ENCODE results near the gene LRRC3C.

LRRC3C gene

DNA sequence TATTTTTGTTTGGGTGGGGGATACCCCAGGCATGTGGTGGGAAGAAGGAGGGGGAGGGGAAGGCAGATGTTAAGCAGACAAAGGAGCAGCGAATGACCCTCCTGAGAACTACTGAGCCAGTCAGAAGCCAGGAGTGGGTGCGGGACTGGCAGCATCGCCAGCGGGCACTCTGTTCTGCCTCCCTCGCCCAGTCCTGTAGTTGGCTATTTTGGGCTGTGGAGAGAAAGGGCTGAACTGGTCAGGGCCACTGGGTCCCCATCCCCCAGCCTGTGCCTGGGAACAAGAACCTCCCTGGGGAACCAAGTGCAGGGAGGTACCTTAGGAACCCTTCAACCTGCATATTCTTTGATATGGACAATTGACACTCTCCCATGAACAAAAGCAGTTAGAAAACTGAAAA lies 6.4 kb downstream of the LRRC3C start:
- Histone ChIP-seq H3K4me3 (ENCODE audit: insufficient read depth, low read depth, low read length) (no peak overlapping the region), H3K27ac (ENCODE audit: insufficient read depth, low read depth, low read length, poor library complexity, severe bottlenecking) (no peak overlapping the region), H3K27me3 (ENCODE audit: control insufficient read depth, insufficient read depth, low read length, poor library complexity, severe bottlenecking) (no peaks in the 10 kb centered on the region), H3K36me3 (ENCODE audit: control insufficient read depth, insufficient read depth, low read length) (no peaks in the 10 kb centered on the region), H3K9me3 (ENCODE audit: control insufficient read depth, low read length) (no peaks in the 10 kb centered on the region), H3K4me1 (ENCODE audit: control insufficient read depth, insufficient read depth, low read length) (peaks cover 4% of the 10 kb centered on the region)
- WGBS, 2 experiments = 83 to 88% methylated on average over 5 of the region's 5 CpGs

GRCh38 chr17:39934324-39934723 lies 6.8 kb downstream of the LRRC3C start:
- Histone ChIP-seq H3K36me3 (ENCODE audit: control insufficient read depth, insufficient read depth, low read length) (no peaks in the 10 kb centered on the region), H3K27me3 (ENCODE audit: control insufficient read depth, insufficient read depth, low read length, poor library complexity, severe bottlenecking) (no peaks in the 10 kb centered on the region), H3K27ac (ENCODE audit: insufficient read depth, low read depth, low read length, poor library complexity, severe bottlenecking) (no peak overlapping the region), H3K9me3 (ENCODE audit: control insufficient read depth, low read length) (no peaks in the 10 kb centered on the region), H3K4me3 (ENCODE audit: insufficient read depth, low read depth, low read length) (no peak overlapping the region), H3K4me1 (ENCODE audit: control insufficient read depth, insufficient read depth, low read length) (peaks cover 4% of the 10 kb centered on the region)
- WGBS, 2 experiments = 88 to 92% methylated on average over 5 of the region's 5 CpGs

GRCh38 chr17:39935909-39936308 lies 8.4 kb downstream of the LRRC3C start:
- no peaks in the 10 kb centered on the region for H3K9me3 ChIP-seq (ENCODE audit: control insufficient read depth, low read length)
- WGBS, 2 experiments = 77 to 82% methylated on average over 3 of the region's 3 CpGs
- no peak overlapping the region for H3K4me3 ChIP-seq (ENCODE audit: insufficient read depth, low read depth, low read length)
- H3K27ac ChIP-seq (ENCODE audit: insufficient read depth, low read depth, low read length, poor library complexity, severe bottlenecking) = no peak overlapping the region
- no peaks in the 10 kb centered on the region for H3K36me3 ChIP-seq (ENCODE audit: control insufficient read depth, insufficient read depth, low read length)
- H3K4me1 ChIP-seq (ENCODE audit: control insufficient read depth, insufficient read depth, low read length) = peaks cover 4% of the 10 kb centered on the region
- no peaks in the 10 kb centered on the region for H3K27me3 ChIP-seq (ENCODE audit: control insufficient read depth, insufficient read depth, low read length, poor library complexity, severe bottlenecking)

GRCh38 chr17:39937447-39937846 lies 9.9 kb downstream of the LRRC3C start:
- Histone ChIP-seq H3K27me3 (ENCODE audit: control insufficient read depth, insufficient read depth, low read length, poor library complexity, severe bottlenecking) (no peaks in the 10 kb centered on the region), H3K9me3 (ENCODE audit: control insufficient read depth, low read length) (no peaks in the 10 kb centered on the region), H3K36me3 (ENCODE audit: control insufficient read depth, insufficient read depth, low read length) (no peaks in the 10 kb centered on the region), H3K27ac (ENCODE audit: insufficient read depth, low read depth, low read length, poor library complexity, severe bottlenecking) (no peak overlapping the region), H3K4me3 (ENCODE audit: insufficient read depth, low read depth, low read length) (no peak overlapping the region), H3K4me1 (ENCODE audit: control insufficient read depth, insufficient read depth, low read length) (peaks cover 4% of the 10 kb centered on the region)
- WGBS, 2 experiments = 90 to 94% methylated on average over 3 of the region's 3 CpGs

- H3K4me1 ChIP-seq (ENCODE audit: control insufficient read depth, insufficient read depth, low read length) = peaks cover 4% of the 10 kb centered on the region
- H3K4me3 ChIP-seq (ENCODE audit: insufficient read depth, low read depth, low read length) = no peak overlapping the region
- WGBS, 2 experiments = 80 to 87% methylated on average over 8 of the region's 8 CpGs
- H3K27me3 ChIP-seq (ENCODE audit: control insufficient read depth, insufficient read depth, low read length, poor library complexity, severe bottlenecking) = no peaks in the 10 kb centered on the region
- H3K27ac ChIP-seq (ENCODE audit: insufficient read depth, low read depth, low read length, poor library complexity, severe bottlenecking) = no peak overlapping the region
- no peaks in the 10 kb centered on the region for H3K36me3 ChIP-seq (ENCODE audit: control insufficient read depth, insufficient read depth, low read length)
- no peaks in the 10 kb centered on the region for H3K9me3 ChIP-seq (ENCODE audit: control insufficient read depth, low read length)
These were observed 10.8 kb downstream of the LRRC3C start for GRCh38 chr17:39938140-39938869.

DNA sequence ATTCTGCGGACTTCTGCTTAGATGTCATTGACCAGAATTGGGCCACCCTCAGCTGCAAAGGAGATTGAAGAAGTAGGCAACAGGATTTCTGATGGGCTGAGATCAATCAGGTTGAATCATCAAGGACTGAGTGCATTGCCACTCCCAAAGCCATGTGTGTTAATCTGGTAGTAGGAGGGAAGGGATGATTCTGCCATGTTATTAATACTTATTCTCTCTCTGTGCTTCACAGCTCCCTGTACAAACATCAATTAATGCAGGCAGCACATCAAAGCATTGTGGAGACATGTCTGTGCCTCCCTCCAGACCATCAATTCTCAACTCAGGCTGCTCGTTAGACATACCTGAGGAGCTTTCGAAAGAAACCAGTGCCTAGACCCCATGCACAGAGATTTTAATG lies 11.6 kb downstream of the LRRC3C start:
- Histone ChIP-seq H3K4me1 (ENCODE audit: control insufficient read depth, insufficient read depth, low read length) (no peaks in the 10 kb centered on the region), H3K27ac (ENCODE audit: insufficient read depth, low read depth, low read length, poor library complexity, severe bottlenecking) (no peak overlapping the region), H3K27me3 (ENCODE audit: control insufficient read depth, insufficient read depth, low read length, poor library complexity, severe bottlenecking) (no peaks in the 10 kb centered on the region), H3K9me3 (ENCODE audit: control insufficient read depth, low read length) (no peaks in the 10 kb centered on the region), H3K36me3 (ENCODE audit: control insufficient read depth, insufficient read depth, low read length) (no peaks in the 10 kb centered on the region), H3K4me3 (ENCODE audit: insufficient read depth, low read depth, low read length) (no peak overlapping the region)
- WGBS, 2 experiments = 87 to 93% methylated on average over 3 of the region's 3 CpGs

GRCh38 chr17:39939588-39940419 lies 12.3 kb downstream of the LRRC3C start:
- no peaks in the 10 kb centered on the region for H3K27me3 ChIP-seq (ENCODE audit: control insufficient read depth, insufficient read depth, low read length, poor library complexity, severe bottlenecking)
- H3K27ac ChIP-seq (ENCODE audit: insufficient read depth, low read depth, low read length, poor library complexity, severe bottlenecking) = no peak overlapping the region
- no peaks in the 10 kb centered on the region for H3K36me3 ChIP-seq (ENCODE audit: control insufficient read depth, insufficient read depth, low read length)
- 83 to 84% methylated on average over 6 of the region's 6 CpGs for WGBS, 2 experiments
- no peaks in the 10 kb centered on the region for H3K9me3 ChIP-seq (ENCODE audit: control insufficient read depth, low read length)
- no peak overlapping the region for H3K4me3 ChIP-seq (ENCODE audit: insufficient read depth, low read depth, low read length)
- no peaks in the 10 kb centered on the region for H3K4me1 ChIP-seq (ENCODE audit: control insufficient read depth, insufficient read depth, low read length)

GRCh38 chr17:39943702-39944392 lies 16.3 kb downstream of the LRRC3C start:
- Histone ChIP-seq H3K4me1 (ENCODE audit: control insufficient read depth, insufficient read depth, low read length) (no peaks in the 10 kb centered on the region), H3K9me3 (ENCODE audit: control insufficient read depth, low read length) (no peaks in the 10 kb centered on the region), H3K36me3 (ENCODE audit: control insufficient read depth, insufficient read depth, low read length) (no peaks in the 10 kb centered on the region), H3K27me3 (ENCODE audit: control insufficient read depth, insufficient read depth, low read length, poor library complexity, severe bottlenecking) (no peaks in the 10 kb centered on the region), H3K4me3 (ENCODE audit: insufficient read depth, low read depth, low read length) (no peak overlapping the region), H3K27ac (ENCODE audit: insufficient read depth, low read depth, low read length, poor library complexity, severe bottlenecking) (no peak overlapping the region)
- WGBS, 2 experiments = 93 to 94% methylated on average over 14 of the region's 14 CpGs

DNA sequence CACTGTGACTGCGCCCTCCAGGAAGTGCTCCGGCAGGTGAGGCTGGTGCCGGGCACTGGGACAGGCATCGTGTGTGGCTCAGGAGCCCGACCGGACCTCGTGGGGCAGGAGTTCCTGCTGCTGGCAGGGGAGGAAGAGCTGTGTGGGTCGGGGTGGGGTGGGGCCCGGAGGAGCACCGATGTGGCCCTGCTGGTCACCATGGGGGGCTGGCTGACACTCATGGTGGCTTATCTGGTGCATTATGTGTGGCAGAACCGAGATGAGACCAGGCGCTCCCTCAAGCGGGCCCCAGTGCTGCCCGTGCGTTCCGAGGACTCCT lies 16.8 kb downstream of the LRRC3C start:
- WGBS, 2 experiments = 90 to 94% methylated on average over 16 of the region's 16 CpGs
- H3K27me3 ChIP-seq (ENCODE audit: control insufficient read depth, insufficient read depth, low read length, poor library complexity, severe bottlenecking) = no peaks in the 10 kb centered on the region
- no peak overlapping the region for H3K4me3 ChIP-seq (ENCODE audit: insufficient read depth, low read depth, low read length)
- H3K9me3 ChIP-seq (ENCODE audit: control insufficient read depth, low read length) = no peaks in the 10 kb centered on the region
- no peaks in the 10 kb centered on the region for H3K4me1 ChIP-seq (ENCODE audit: control insufficient read depth, insufficient read depth, low read length)
- H3K27ac ChIP-seq (ENCODE audit: insufficient read depth, low read depth, low read length, poor library complexity, severe bottlenecking) = no peak overlapping the region
- no peaks in the 10 kb centered on the region for H3K36me3 ChIP-seq (ENCODE audit: control insufficient read depth, insufficient read depth, low read length)
